B cell (primary cell): ENCODE results near the gene MRPL16. TPM values are rescaled to one million over a fixed set of nuclear protein-coding genes. Genes with fewer than 3 reads are reported as not detected.

Experiments
- ATAC-seq: fragments of 200-7000 bp; cut with Tn5 transposase; one replicate; pipeline ENCODE4 v1.10.0; 2021; ENCODE audit warnings: low read depth, mild to moderate bottlenecking, moderate number of reproducible peaks, moderate library complexity
- CTCF ChIA-PET: fragments of 350-600 bp; sonication (Branson Sonifier 250); formaldehyde crosslinking; loops from one replicate; lab custom pipeline; 2021; ENCODE audit warnings: antibody characterized with exemption, inconsistent platforms; lab: Charles Lee
- POLR2A ChIA-PET: fragments of 350-600 bp; sonication (Branson Sonifier 250); formaldehyde crosslinking; loops from one replicate; lab custom pipeline; 2021; ENCODE audit warnings: antibody characterized with exemption; lab: Charles Lee
- DNase-seq: peaks from one replicate; pipeline ENCODE4 v3.0.0; 2013
- H2AFZ ChIP-seq: 2 replicates; pipeline ENCODE4 v1.6.1; 2012; ENCODE audit warnings: mild to moderate bottlenecking, low read depth, low read length; ENCODE audit not compliant: insufficient read depth, poor library complexity, severe bottlenecking
- H3K27ac ChIP-seq, 2 donors: 1 replicate in 1 of 2; 2 replicates in 1 of 2; pipeline ENCODE4 v1.5.1; 2012 to 2013; ENCODE audit warnings: low read length in 2 of 2, mild to moderate bottlenecking in 2 of 2, moderate library complexity in 1 of 2
- H3K27me3 ChIP-seq, 4 experiments: fragments of 200-600 bp in 1 of 4; sonication (generic) in 1 of 4; replicated peaks in 1 of 4; 1 replicate in 2 of 4; 2 replicates in 2 of 4; pipeline versions ENCODE4 v1.6.1 to v1.7.0; 2013 to 2016; ENCODE audit warnings: low read length in 3 of 4, mild to moderate bottlenecking in 2 of 4, mixed read lengths in 1 of 4, moderate library complexity in 1 of 4; ENCODE audit not compliant: insufficient read depth in 4 of 4, control insufficient read depth in 3 of 4; ENCODE audit errors: control extremely low read depth in 1 of 4
- H3K36me3 ChIP-seq, 2 experiments: replicated peaks in 1 of 2; 1 replicate in 1 of 2; 2 replicates in 1 of 2; pipeline versions ENCODE4 v1.6.1 to v1.7.1; 2013; ENCODE audit warnings: low read length in 1 of 2; ENCODE audit not compliant: insufficient read depth in 2 of 2, control insufficient read depth in 1 of 2; ENCODE audit errors: control extremely low read depth in 1 of 2, extremely low read depth in 1 of 2
- H3K4me1 ChIP-seq, 2 donors: fragments of 200-600 bp in 1 of 2; sonication (generic) in 1 of 2; 1 replicate in 1 of 2; 2 replicates in 1 of 2; pipeline versions ENCODE4 v1.5.1 to v1.6.1; 2013 to 2017; ENCODE audit warnings: low read length in 2 of 2; ENCODE audit not compliant: control insufficient read depth in 2 of 2, insufficient read depth in 2 of 2
- H3K4me2 ChIP-seq: replicated peaks from 2 replicates; pipeline ENCODE3; 2012; ENCODE audit warnings: mild to moderate bottlenecking, low read depth, low read length; ENCODE audit not compliant: poor library complexity, severe bottlenecking
- H3K4me3 ChIP-seq, 5 experiments: fragments of 200-600 bp in 1 of 5; sonication (generic) in 1 of 5; 1 replicate in 3 of 5; 2 replicates in 2 of 5; pipeline versions ENCODE4 v1.5.1 to v1.7.0; 2011 to 2016; ENCODE audit warnings: low read length in 4 of 5, mild to moderate bottlenecking in 4 of 5, low read depth in 2 of 5, control low read depth in 1 of 5, moderate library complexity in 1 of 5; ENCODE audit not compliant: insufficient read depth in 1 of 5; ENCODE audit errors: control extremely low read depth in 1 of 5, extremely low read depth in 1 of 5
- H3K79me2 ChIP-seq: fragments of 200-600 bp; sonication (generic); one replicate; pipeline ENCODE4 v1.6.0; 2016; ENCODE audit warnings: low read length; ENCODE audit not compliant: control insufficient read depth, insufficient read depth
- H3K9ac ChIP-seq: fragments of 200-600 bp; sonication (generic); 2 replicates; pipeline ENCODE4 v1.6.1; 2017; ENCODE audit warnings: mild to moderate bottlenecking, low read length, moderate library complexity
- H3K9me3 ChIP-seq, 3 donors: one replicate each; pipeline versions ENCODE4 v1.6.1 to v1.7.1; 2013; ENCODE audit warnings: low read length in 2 of 3; ENCODE audit not compliant: control insufficient read depth in 2 of 3, insufficient read depth in 1 of 3; ENCODE audit errors: control extremely low read depth in 1 of 3
- H4K20me1 ChIP-seq: 2 replicates; pipeline ENCODE4 v1.6.0; 2012; ENCODE audit warnings: mild to moderate bottlenecking, low read length; ENCODE audit not compliant: insufficient read depth, control insufficient read depth, poor library complexity, severe bottlenecking
- H3K27ac Mint-ChIP-seq: one replicate; pipeline ENCODE4 v1.8.0; 2021; ENCODE audit warnings: mixed read lengths
- H3K27me3 Mint-ChIP-seq: one replicate; pipeline ENCODE4 v1.8.0; 2021; ENCODE audit warnings: mixed read lengths
- H3K4me1 Mint-ChIP-seq: one replicate; pipeline ENCODE4 v1.8.0; 2021; ENCODE audit warnings: mixed read lengths
- H3K4me3 Mint-ChIP-seq: one replicate; pipeline ENCODE4 v1.8.0; 2021; ENCODE audit warnings: mixed read lengths
- H3K9me3 Mint-ChIP-seq: one replicate; pipeline ENCODE4 v1.8.0; 2022; ENCODE audit warnings: mixed read lengths; ENCODE audit not compliant: insufficient read depth
- CTCF ChIP-seq: fragments of 200-600 bp; IDR thresholded peaks from one replicate; pipeline ENCODE4 v1.8.0; 2022; ENCODE audit warnings: antibody characterized with exemption, mild to moderate bottlenecking
- EZH2 ChIP-seq: IDR thresholded peaks from 2 replicates; pipeline ENCODE4 v1.6.1; 2012; ENCODE audit warnings: borderline replicate concordance, low read depth, mild to moderate bottlenecking, moderate library complexity, low read length; ENCODE audit not compliant: insufficient read depth, poor library complexity, severe bottlenecking
- WGBS: methylation state at CpG from one replicate; pipeline ENCODE4 v1.1.5; 2013; ENCODE audit warnings: missing lambda C conversion rate; ENCODE audit not compliant: insufficient coverage; 5-methylcytosine and 5-hydroxymethylcytosine counted together
- intact Hi-C: fragments of 100-400 bp; cut with micrococcal nuclease; formaldehyde crosslinking; loops from one replicate; pipeline ENCODE4 v1.10.0; 2022
- polyA plus RNA-seq: library from polyadenylated mRNA; depleted of rRNA; stranded (reverse); fragments of >200 nt; gene quantifications from 2 replicates; pipeline ENCODE4 v1.2.3, GENCODE V29; 2012
- total RNA-seq, 2 donors: library from RNA; stranded (reverse); fragments of 120-200 nt in 1 of 2; gene quantifications; 1 replicate in 1 of 2; 2 replicates in 1 of 2; pipeline versions ENCODE4 v1.2.3 to v1.2.4, GENCODE V29; 2013 to 2022

Gene MRPL16
- total and polyA plus RNA-seq, 2 donors (not counting 1 experiment from before 2014, with no cell fraction given) = 38.3 to 41.0 TPM

- no peak overlapping the region for H3K27ac Mint-ChIP-seq
- Histone ChIP-seq H3K4me1 (no peaks in the 10 kb centered on the region), H2AFZ (no peak overlapping the region), H3K36me3 (peaks cover 0 to 3% of the 10 kb centered on the region in 2 experiments), H4K20me1 (no peaks in the 10 kb centered on the region), H3K9me3 (no peaks in the 10 kb centered on the region), H3K79me2 (no peaks in the 10 kb centered on the region), H3K27ac (no peak overlapping the region), H3K4me2 (no peak overlapping the region), H3K27me3 (no peaks in the 10 kb centered on the region), H3K4me3 (no peak overlapping the region), H3K9ac (no peak overlapping the region)
- ChIA-PET CTCF (no interaction called here), POLR2A (no interaction called here)
- no peak for TF ChIP-seq EZH2
- no peak for TF ChIP-seq CTCF
- ATAC-seq (no peak), DNase-seq (no peak)
- intact Hi-C loops = no loop called here
- H3K4me3 Mint-ChIP-seq = no peak overlapping the region
- H3K4me1 Mint-ChIP-seq = no peaks in the 10 kb centered on the region
- no peaks in the 10 kb centered on the region for H3K9me3 Mint-ChIP-seq
- H3K27me3 Mint-ChIP-seq = no peaks in the 10 kb centered on the region
- WGBS = 88% methylated on average over 1 of the region's 1 CpG
Observed at GRCh38 chr11:59779487-59779886, 31.1 kb downstream of the MRPL16 start.

- H3K79me2 ChIP-seq = no peaks in the 10 kb centered on the region
- no peaks in the 10 kb centered on the region for H3K27me3 ChIP-seq
- no peaks in the 10 kb centered on the region for H4K20me1 ChIP-seq
- intact Hi-C loops = no loop called here
- H3K4me1 ChIP-seq = peaks cover under 1 to 1% of the 10 kb centered on the region in 2 donors
- no peak for TF ChIP-seq EZH2
- no peak for TF ChIP-seq CTCF
- Mint-ChIP-seq H3K27me3 (no peaks in the 10 kb centered on the region), H3K4me3 (no peak overlapping the region), H3K27ac (no peak overlapping the region), H3K4me1 (peaks cover 2% of the 10 kb centered on the region), H3K9me3 (no peaks in the 10 kb centered on the region)
- H3K36me3 ChIP-seq = peaks cover 2 to 3% of the 10 kb centered on the region in 2 experiments
- no peak overlapping the region for H2AFZ ChIP-seq
- DNase-seq = no peak
- no peak overlapping the region for H3K9ac ChIP-seq
- 100% methylated on average over 2 of the region's 2 CpGs for WGBS
- ATAC-seq = no peak
- H3K4me2 ChIP-seq = no peak overlapping the region
- no peak overlapping the region for H3K4me3 ChIP-seq
- ChIA-PET CTCF (interaction anchor here (0.6 to 1.2 kb wide), 2 partner anchors 8 to 24 kb away, joined by 3 to 5 read pairs; no protein-coding TSS in a partner anchor), POLR2A (no interaction called here)
- H3K27ac ChIP-seq = no peak overlapping the region
- H3K9me3 ChIP-seq = no peaks in the 10 kb centered on the region
Observed at GRCh38 chr11:59778122-59778521, 32.5 kb downstream of the MRPL16 start.
